Measurements from ENCODE around the gene UBE2H. TPM values are rescaled to one million over a fixed set of nuclear protein-coding genes. Genes with fewer than 3 reads are reported as not detected.

Gene UBE2H
- total and polyA plus RNA-seq, 12 donors, result 26.0 to 222 (median 159) TPM

DNA sequence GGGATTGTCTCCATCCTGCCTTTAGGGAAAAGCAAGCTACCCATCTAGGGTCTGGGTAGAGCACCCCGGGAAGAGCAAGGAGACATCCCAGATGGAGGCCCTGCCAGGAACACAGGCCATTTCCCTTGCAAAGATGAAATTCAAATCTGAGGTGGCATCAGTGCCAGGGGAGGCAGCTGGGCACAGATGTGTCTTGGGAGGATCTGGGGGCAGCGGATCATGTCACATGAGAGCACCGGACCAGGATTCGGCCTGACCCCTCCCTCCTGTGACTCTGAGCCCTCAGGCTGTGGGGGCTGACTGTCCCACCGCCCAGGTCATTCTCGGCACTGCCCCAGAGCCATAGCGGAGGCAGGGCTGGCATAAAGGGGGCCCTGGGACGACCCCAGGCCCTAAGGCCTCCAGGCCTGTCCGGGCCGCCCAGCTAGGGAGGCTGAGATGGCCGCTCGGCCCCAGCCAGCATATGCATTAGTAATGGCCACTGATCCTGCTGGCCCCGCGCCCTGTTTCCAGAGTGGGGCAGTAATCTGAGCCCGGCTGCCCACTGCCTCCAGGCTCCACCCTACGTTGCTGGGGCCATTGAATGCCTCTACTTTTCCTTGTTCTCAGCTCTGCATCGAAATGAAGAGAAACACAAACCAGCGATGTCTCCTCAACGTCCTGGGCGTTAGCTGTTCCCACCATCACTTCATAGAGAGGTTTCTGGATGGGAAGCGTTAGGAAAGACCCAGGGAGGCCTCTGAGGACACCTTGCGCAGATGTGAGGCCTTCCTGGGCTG, 148.5 kb downstream of the UBE2H start:
- intact Hi-C loops (cut with DNase I), result no loop called here
- Histone ChIP-seq H3K4me1 (peaks cover 0 to 10% (median 3%) of the 10 kb centered on the region in 9 donors), H3K27ac (no peak overlapping the region), H3K27me3 (peaks cover 0 to 14% (median 0%) of the 10 kb centered on the region in 7 donors), H3K36me3 (no peaks in the 10 kb centered on the region), H3K9me3 (no peaks in the 10 kb centered on the region), H3K4me3 (no peak overlapping the region)
- TF ChIP-seq, protein P1, sequence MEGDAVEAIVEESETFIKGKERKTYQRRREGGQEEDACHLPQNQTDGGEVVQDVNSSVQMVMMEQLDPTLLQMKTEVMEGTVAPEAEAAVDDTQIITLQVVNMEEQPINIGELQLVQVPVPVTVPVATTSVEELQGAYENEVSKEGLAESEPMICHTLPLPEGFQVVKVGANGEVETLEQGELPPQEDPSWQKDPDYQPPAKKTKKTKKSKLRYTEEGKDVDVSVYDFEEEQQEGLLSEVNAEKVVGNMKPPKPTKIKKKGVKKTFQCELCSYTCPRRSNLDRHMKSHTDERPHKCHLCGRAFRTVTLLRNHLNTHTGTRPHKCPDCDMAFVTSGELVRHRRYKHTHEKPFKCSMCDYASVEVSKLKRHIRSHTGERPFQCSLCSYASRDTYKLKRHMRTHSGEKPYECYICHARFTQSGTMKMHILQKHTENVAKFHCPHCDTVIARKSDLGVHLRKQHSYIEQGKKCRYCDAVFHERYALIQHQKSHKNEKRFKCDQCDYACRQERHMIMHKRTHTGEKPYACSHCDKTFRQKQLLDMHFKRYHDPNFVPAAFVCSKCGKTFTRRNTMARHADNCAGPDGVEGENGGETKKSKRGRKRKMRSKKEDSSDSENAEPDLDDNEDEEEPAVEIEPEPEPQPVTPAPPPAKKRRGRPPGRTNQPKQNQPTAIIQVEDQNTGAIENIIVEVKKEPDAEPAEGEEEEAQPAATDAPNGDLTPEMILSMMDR (IDR thresholded peaks at IDR 0.05), result no peak
- WGBS, 2 donors, result 94% methylated on average over 22 of the region's 22 CpGs
- ATAC-seq (peak in 2 of 8 donors; percentile 20 to 38), DNase-seq (no peak)

- TF ChIP-seq, protein P1 (IDR thresholded peaks at IDR 0.05), result no peak
- 89 to 92% methylated on average over 17 of the region's 17 CpGs for WGBS, 2 donors
- Histone ChIP-seq H3K4me1 (peaks cover 0 to 10% (median 3%) of the 10 kb centered on the region in 9 donors), H3K27ac (no peak overlapping the region), H3K27me3 (peaks cover 0 to 21% (median 0%) of the 10 kb centered on the region in 7 donors), H3K4me3 (no peak overlapping the region), H3K36me3 (no peaks in the 10 kb centered on the region), H3K9me3 (no peaks in the 10 kb centered on the region)
- ATAC-seq, result no peak
- intact Hi-C loops (cut with DNase I), result no loop called here
- DNase-seq, result no peak
These were observed 149.1 kb downstream of the UBE2H start for GRCh38 chr7:129803546-129804081.

GRCh38 chr7:129801882-129802281, 150.9 kb downstream of the UBE2H start:
- intact Hi-C loops (cut with DNase I), result no loop called here
- WGBS, 2 donors, result 73 to 79% methylated on average over 5 of the region's 5 CpGs
- TF ChIP-seq, protein P1 (IDR thresholded peaks at IDR 0.05), result no peak

DNA sequence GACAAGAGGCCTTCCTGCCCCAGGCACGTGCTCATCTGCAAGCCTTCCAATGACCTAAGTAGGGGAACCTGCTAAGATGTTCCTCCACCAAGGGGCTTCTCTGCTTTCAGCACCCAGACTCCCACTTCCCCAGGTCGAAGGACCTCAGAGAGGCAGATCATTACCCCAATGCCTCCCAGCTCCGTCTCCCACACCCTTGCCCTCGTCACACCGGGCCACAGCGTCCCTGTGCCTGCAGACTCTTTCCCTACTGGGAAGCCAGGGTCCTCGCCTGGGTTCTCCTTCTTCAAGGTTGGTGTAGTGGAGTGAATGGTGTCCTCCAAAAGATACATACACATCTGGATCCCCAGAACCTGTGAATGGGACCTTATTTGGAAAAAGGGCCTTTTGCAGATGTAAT, 151.9 kb downstream of the UBE2H start:
- intact Hi-C loops (cut with DNase I), result no loop called here
- no peaks in the 10 kb centered on the region for H3K36me3 ChIP-seq
- no peak overlapping the region for H3K4me3 ChIP-seq
- peaks cover 0 to 23% (median 0%) of the 10 kb centered on the region in 7 donors for H3K27me3 ChIP-seq
- no peaks in the 10 kb centered on the region for H3K9me3 ChIP-seq
- H3K27ac ChIP-seq, result no peak overlapping the region
- no peak for DNase-seq
- H3K4me1 ChIP-seq, result peaks cover 0 to 10% (median 3%) of the 10 kb centered on the region in 9 donors
- WGBS, 2 donors, result 88% methylated on average over 7 of the region's 7 CpGs
- ATAC-seq, result no peak
- TF ChIP-seq, protein P1 (IDR thresholded peaks at IDR 0.05), result no peak

More at GRCh38 chr7:129801882-129802281, 150.9 kb downstream of the UBE2H start:
- Histone ChIP-seq H3K36me3 (no peaks in the 10 kb centered on the region), H3K4me3 (no peak overlapping the region), H3K27ac (no peak overlapping the region), H3K9me3 (no peaks in the 10 kb centered on the region), H3K27me3 (peaks cover 0 to 21% (median 0%) of the 10 kb centered on the region in 7 donors), H3K4me1 (peaks cover 0 to 10% (median 3%) of the 10 kb centered on the region in 9 donors)
- no peak for ATAC-seq
- DNase-seq, result no peak
